Measurements from ENCODE around the gene FUNDC2.

FUNDC2 gene

GRCh38 chrX:155055494-155055893 lies 28.9 kb downstream of the FUNDC2 start:
- peaks cover 5% of the 10 kb centered on the region for H3K36me3 ChIP-seq (ENCODE audit: insufficient read depth, low read length)
- no peak overlapping the region for H3K27ac ChIP-seq (ENCODE audit: low read depth, low read length)
- no peaks in the 10 kb centered on the region for H3K27me3 ChIP-seq (ENCODE audit: control insufficient read depth in 1 of 2, insufficient read depth in 2 of 2, low read length in 2 of 2)
- H3K9ac ChIP-seq (ENCODE audit: low read length) = no peak overlapping the region
- H3K4me1 ChIP-seq (ENCODE audit: insufficient read depth, low read length) = peaks cover 8% of the 10 kb centered on the region
- no peak overlapping the region for H3K4me3 ChIP-seq (ENCODE audit: low read depth in 1 of 2, low read length in 2 of 2)
- H3K9me3 ChIP-seq (ENCODE audit: low read length) = no peaks in the 10 kb centered on the region

GRCh38 chrX:155056471-155056870 lies 29.8 kb downstream of the FUNDC2 start:
- Histone ChIP-seq H3K27ac (ENCODE audit: low read depth, low read length) (peak overlapping the region; percentile 12), H3K27me3 (ENCODE audit: control insufficient read depth in 1 of 2, insufficient read depth in 2 of 2, low read length in 2 of 2) (no peaks in the 10 kb centered on the region), H3K4me1 (ENCODE audit: insufficient read depth, low read length) (peaks cover 8% of the 10 kb centered on the region), H3K9ac (ENCODE audit: low read length) (no peak overlapping the region), H3K4me3 (ENCODE audit: low read depth in 1 of 2, low read length in 2 of 2) (no peak overlapping the region), H3K9me3 (ENCODE audit: low read length) (no peaks in the 10 kb centered on the region), H3K36me3 (ENCODE audit: insufficient read depth, low read length) (peaks cover 5% of the 10 kb centered on the region)

GRCh38 chrX:155056877-155057792 lies 30.5 kb downstream of the FUNDC2 start:
- Histone ChIP-seq H3K4me3 (ENCODE audit: low read depth in 1 of 2, low read length in 2 of 2) (peak overlapping the region in 1 of 2 donors; percentile 39), H3K27ac (ENCODE audit: low read depth, low read length) (peak overlapping the region; percentile 12), H3K9ac (ENCODE audit: low read length) (no peak overlapping the region), H3K9me3 (ENCODE audit: low read length) (no peaks in the 10 kb centered on the region), H3K27me3 (ENCODE audit: control insufficient read depth in 1 of 2, insufficient read depth in 2 of 2, low read length in 2 of 2) (no peaks in the 10 kb centered on the region), H3K4me1 (ENCODE audit: insufficient read depth, low read length) (peaks cover 8% of the 10 kb centered on the region), H3K36me3 (ENCODE audit: insufficient read depth, low read length) (no peaks in the 10 kb centered on the region)

- no peaks in the 10 kb centered on the region for H3K9me3 ChIP-seq (ENCODE audit: low read length)
- H3K36me3 ChIP-seq (ENCODE audit: insufficient read depth, low read length) = peaks cover 3% of the 10 kb centered on the region
- H3K27me3 ChIP-seq (ENCODE audit: control insufficient read depth in 1 of 2, insufficient read depth in 2 of 2, low read length in 2 of 2) = no peaks in the 10 kb centered on the region
- H3K9ac ChIP-seq (ENCODE audit: low read length) = no peak overlapping the region
- no peak overlapping the region for H3K4me3 ChIP-seq (ENCODE audit: low read depth in 1 of 2, low read length in 2 of 2)
- no peak overlapping the region for H3K27ac ChIP-seq (ENCODE audit: low read depth, low read length)
- H3K4me1 ChIP-seq (ENCODE audit: insufficient read depth, low read length) = peaks cover 7% of the 10 kb centered on the region
Measured at GRCh38 chrX:155061760-155062159, 35.1 kb downstream of the FUNDC2 start.

- H3K27me3 ChIP-seq (ENCODE audit: control insufficient read depth in 1 of 2, insufficient read depth in 2 of 2, low read length in 2 of 2) = no peaks in the 10 kb centered on the region
- H3K36me3 ChIP-seq (ENCODE audit: insufficient read depth, low read length) = peaks cover 3% of the 10 kb centered on the region
- no peak overlapping the region for H3K4me3 ChIP-seq (ENCODE audit: low read depth in 1 of 2, low read length in 2 of 2)
- H3K4me1 ChIP-seq (ENCODE audit: insufficient read depth, low read length) = no peaks in the 10 kb centered on the region
- H3K27ac ChIP-seq (ENCODE audit: low read depth, low read length) = no peak overlapping the region
- H3K9me3 ChIP-seq (ENCODE audit: low read length) = no peaks in the 10 kb centered on the region
- H3K9ac ChIP-seq (ENCODE audit: low read length) = no peak overlapping the region
Measured at GRCh38 chrX:155065035-155065734, 38.5 kb downstream of the FUNDC2 start.

- Histone ChIP-seq H3K27me3 (ENCODE audit: control insufficient read depth in 1 of 2, insufficient read depth in 2 of 2, low read length in 2 of 2) (no peaks in the 10 kb centered on the region), H3K27ac (ENCODE audit: low read depth, low read length) (no peak overlapping the region), H3K4me1 (ENCODE audit: insufficient read depth, low read length) (no peaks in the 10 kb centered on the region), H3K9me3 (ENCODE audit: low read length) (no peaks in the 10 kb centered on the region), H3K4me3 (ENCODE audit: low read depth in 1 of 2, low read length in 2 of 2) (no peak overlapping the region), H3K36me3 (ENCODE audit: insufficient read depth, low read length) (peaks cover 3% of the 10 kb centered on the region), H3K9ac (ENCODE audit: low read length) (no peak overlapping the region)
Measured at GRCh38 chrX:155068165-155068564, 41.5 kb downstream of the FUNDC2 start.

- Histone ChIP-seq H3K4me1 (ENCODE audit: insufficient read depth, low read length) (no peaks in the 10 kb centered on the region), H3K9ac (ENCODE audit: low read length) (no peak overlapping the region), H3K36me3 (ENCODE audit: insufficient read depth, low read length) (no peaks in the 10 kb centered on the region), H3K4me3 (ENCODE audit: low read depth in 1 of 2, low read length in 2 of 2) (no peak overlapping the region), H3K9me3 (ENCODE audit: low read length) (no peaks in the 10 kb centered on the region), H3K27me3 (ENCODE audit: control insufficient read depth in 1 of 2, insufficient read depth in 2 of 2, low read length in 2 of 2) (no peaks in the 10 kb centered on the region), H3K27ac (ENCODE audit: low read depth, low read length) (no peak overlapping the region)
Measured at GRCh38 chrX:155069414-155069813, 42.8 kb downstream of the FUNDC2 start.

- H3K9ac ChIP-seq (ENCODE audit: low read length) = no peak overlapping the region
- peak overlapping the region; percentile 56 to 60 for H3K4me3 ChIP-seq (ENCODE audit: low read depth in 1 of 2, low read length in 2 of 2)
- H3K4me1 ChIP-seq (ENCODE audit: insufficient read depth, low read length) = no peaks in the 10 kb centered on the region
- no peaks in the 10 kb centered on the region for H3K27me3 ChIP-seq (ENCODE audit: control insufficient read depth in 1 of 2, insufficient read depth in 2 of 2, low read length in 2 of 2)
- no peaks in the 10 kb centered on the region for H3K9me3 ChIP-seq (ENCODE audit: low read length)
- H3K36me3 ChIP-seq (ENCODE audit: insufficient read depth, low read length) = no peaks in the 10 kb centered on the region
- peak overlapping the region; percentile 4 for H3K27ac ChIP-seq (ENCODE audit: low read depth, low read length)
Measured at GRCh38 chrX:155070038-155070437, 43.4 kb downstream of the FUNDC2 start.

GRCh38 chrX:155070663-155070974 lies 44.0 kb downstream of the FUNDC2 start:
- Histone ChIP-seq H3K9ac (ENCODE audit: low read length) (peak overlapping the region; percentile 59), H3K36me3 (ENCODE audit: insufficient read depth, low read length) (peaks cover 3% of the 10 kb centered on the region), H3K27me3 (ENCODE audit: control insufficient read depth in 1 of 2, insufficient read depth in 2 of 2, low read length in 2 of 2) (no peaks in the 10 kb centered on the region), H3K4me1 (ENCODE audit: insufficient read depth, low read length) (no peaks in the 10 kb centered on the region), H3K4me3 (ENCODE audit: low read depth in 1 of 2, low read length in 2 of 2) (peak overlapping the region; percentile 56 to 60), H3K27ac (ENCODE audit: low read depth, low read length) (no peak overlapping the region), H3K9me3 (ENCODE audit: low read length) (no peaks in the 10 kb centered on the region)

- H3K27me3 ChIP-seq (ENCODE audit: control insufficient read depth in 1 of 2, insufficient read depth in 2 of 2, low read length in 2 of 2) = no peaks in the 10 kb centered on the region
- peak within 1 kb of the TSS; percentile 56 to 60 for H3K4me3 ChIP-seq (ENCODE audit: low read depth in 1 of 2, low read length in 2 of 2)
- H3K36me3 ChIP-seq (ENCODE audit: insufficient read depth, low read length) = peaks cover 8% of the 10 kb centered on the region
- no peaks in the 10 kb centered on the region for H3K4me1 ChIP-seq (ENCODE audit: insufficient read depth, low read length)
- H3K9ac ChIP-seq (ENCODE audit: low read length) = peak within 1 kb of the TSS; percentile 59
- H3K27ac ChIP-seq (ENCODE audit: low read depth, low read length) = peak within 1 kb of the TSS; percentile 71
- H3K9me3 ChIP-seq (ENCODE audit: low read length) = no peaks in the 10 kb centered on the region
Measured at GRCh38 chrX:155070975-155071693, 44.5 kb downstream of the FUNDC2 start, which contains the start of the genes BRCC3, CMC4 and MTCP1. Gene BRCC3, plus strand, starts transcription at chrX:155071508. Its CDS starts 20 bp downstream, at chrX:155071528. Gene CMC4, minus strand, starts transcription at chrX:155071136. Its CDS starts 7,113 bp downstream, at chrX:155064023. Gene MTCP1, minus strand, starts transcription at chrX:155071136. Its CDS starts 5,126 bp downstream, at chrX:155066010.

- H3K4me1 ChIP-seq (ENCODE audit: insufficient read depth, low read length) = no peaks in the 10 kb centered on the region
- peak overlapping the region; percentile 71 for H3K27ac ChIP-seq (ENCODE audit: low read depth, low read length)
- peak overlapping the region; percentile 40 for H3K9ac ChIP-seq (ENCODE audit: low read length)
- H3K4me3 ChIP-seq (ENCODE audit: low read depth in 1 of 2, low read length in 2 of 2) = peak overlapping the region; percentile 49
- peaks cover 8% of the 10 kb centered on the region for H3K36me3 ChIP-seq (ENCODE audit: insufficient read depth, low read length)
- H3K9me3 ChIP-seq (ENCODE audit: low read length) = no peaks in the 10 kb centered on the region
- H3K27me3 ChIP-seq (ENCODE audit: control insufficient read depth in 1 of 2, insufficient read depth in 2 of 2, low read length in 2 of 2) = no peaks in the 10 kb centered on the region
Measured at GRCh38 chrX:155071694-155072280, 45.1 kb downstream of the FUNDC2 start.

All from muscle layer of colon (tissue), 2 donors.